Middle frontal gyrus (tissue), 1 donor: Measurements from ENCODE around the gene NIPAL3.
"Not testable (repeated sequence)": the region's sequence is repeated elsewhere in the genome, so short reads cannot be mapped to it uniquely, and the experiment has no call there.

Experiments
- DNase-seq: peaks from one replicate; pipeline ENCODE4 v3.0.0-alpha.2; 2015; ENCODE audit warnings: low spot score; ENCODE audit errors: extremely low spot score

NIPAL3 gene

GRCh38 chr1:24421502-24421901 lies 5.9 kb downstream of the NIPAL3 start:
- no peak for DNase-seq

GRCh38 chr1:24424207-24424606 lies 8.6 kb downstream of the NIPAL3 start:
- no peak for DNase-seq

GRCh38 chr1:24424990-24425389 lies 9.4 kb downstream of the NIPAL3 start:
- no peak for DNase-seq

DNA sequence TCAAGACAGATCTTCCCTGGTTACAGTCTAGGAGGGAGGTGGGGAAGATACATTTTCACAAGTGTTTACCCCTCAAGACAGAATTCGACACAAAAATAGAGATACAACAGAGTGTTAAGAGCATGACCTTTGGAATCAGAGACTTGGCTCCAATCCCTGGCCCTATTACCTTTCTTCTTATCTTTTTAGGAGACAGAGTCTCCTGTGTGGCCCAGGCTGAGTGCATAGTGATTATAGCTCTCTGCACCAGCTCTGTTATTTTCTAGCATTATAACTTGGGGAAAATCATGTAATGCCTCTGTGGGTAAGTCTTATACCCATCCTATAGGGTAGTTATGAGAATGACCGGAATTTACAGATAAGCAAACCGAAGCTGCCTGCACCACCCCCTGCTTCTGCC lies 9.8 kb downstream of the NIPAL3 start:
- no peak for DNase-seq

GRCh38 chr1:24425922-24426321 lies 10.3 kb downstream of the NIPAL3 start:
- no peak for DNase-seq

DNA sequence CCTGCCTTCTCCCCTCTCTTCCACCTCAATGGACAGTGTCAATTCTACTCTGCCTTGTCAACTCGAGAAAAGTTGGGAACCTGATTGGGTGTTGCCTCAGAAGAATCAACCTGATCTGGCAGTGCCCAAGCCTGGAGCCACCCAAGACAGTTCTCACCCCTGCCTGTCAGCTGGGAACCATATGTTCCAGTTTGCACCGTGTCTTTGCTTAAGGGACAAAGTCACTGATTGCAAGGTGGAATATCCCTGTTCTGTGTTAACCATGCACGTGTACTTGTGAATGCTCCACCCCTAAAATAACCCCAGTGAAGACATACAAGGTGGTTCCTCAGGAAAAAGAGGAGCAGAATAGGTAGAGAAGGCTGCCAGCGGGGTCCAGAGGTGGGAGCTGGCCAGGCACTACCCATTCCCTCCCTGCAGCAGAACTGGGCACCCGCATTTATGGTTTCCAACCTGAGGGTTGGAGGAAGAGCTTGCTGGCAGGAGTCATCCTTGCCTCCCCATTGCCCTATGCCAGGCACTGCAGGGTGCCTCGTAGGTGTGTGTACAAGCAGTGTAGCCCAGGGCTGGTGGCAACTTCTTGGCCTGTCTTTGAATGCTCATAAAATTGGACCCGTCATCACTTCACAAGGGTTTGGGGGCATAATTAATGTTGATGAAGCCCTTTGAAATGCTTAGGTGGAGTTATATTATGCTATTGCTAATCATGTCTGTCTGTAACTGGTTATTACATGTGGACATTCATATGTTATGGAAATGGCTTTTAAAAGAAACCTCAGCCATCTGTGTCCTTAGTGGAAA lies 11.3 kb downstream of the NIPAL3 start:
- no peak for DNase-seq

- no peak for DNase-seq
Observed at GRCh38 chr1:24427545-24427862, 11.9 kb downstream of the NIPAL3 start.

GRCh38 chr1:24435782-24436365 lies 20.3 kb downstream of the NIPAL3 start:
- DNase-seq, result no peak

GRCh38 chr1:24437631-24438396 lies 22.2 kb downstream of the NIPAL3 start:
- DNase-seq, result no peak

- no peak for DNase-seq
Observed at GRCh38 chr1:24438423-24438901, 22.9 kb downstream of the NIPAL3 start.

DNA sequence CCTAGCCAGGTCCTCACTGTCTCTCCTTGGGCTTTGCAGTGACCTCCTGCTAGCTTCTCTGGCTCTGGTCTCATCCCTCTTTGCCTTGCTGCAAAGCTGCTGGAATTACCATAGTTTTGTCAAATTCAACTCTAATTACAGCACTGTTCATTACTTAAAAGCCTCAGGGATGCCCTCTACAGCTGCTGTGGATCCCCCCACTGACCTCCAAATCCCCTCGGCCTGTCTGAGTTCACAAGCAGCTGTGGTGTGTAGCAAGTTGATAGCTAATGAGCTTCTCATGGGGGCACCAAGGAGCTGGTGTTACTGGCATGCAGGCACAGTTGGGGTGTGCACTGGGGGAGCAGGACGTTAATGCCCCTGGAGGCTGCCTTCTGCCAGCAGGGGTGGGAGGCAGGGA lies 24.8 kb downstream of the NIPAL3 start:
- no peak for DNase-seq

- no peak for DNase-seq
Observed at GRCh38 chr1:24441480-24441879, 25.9 kb downstream of the NIPAL3 start.

DNA sequence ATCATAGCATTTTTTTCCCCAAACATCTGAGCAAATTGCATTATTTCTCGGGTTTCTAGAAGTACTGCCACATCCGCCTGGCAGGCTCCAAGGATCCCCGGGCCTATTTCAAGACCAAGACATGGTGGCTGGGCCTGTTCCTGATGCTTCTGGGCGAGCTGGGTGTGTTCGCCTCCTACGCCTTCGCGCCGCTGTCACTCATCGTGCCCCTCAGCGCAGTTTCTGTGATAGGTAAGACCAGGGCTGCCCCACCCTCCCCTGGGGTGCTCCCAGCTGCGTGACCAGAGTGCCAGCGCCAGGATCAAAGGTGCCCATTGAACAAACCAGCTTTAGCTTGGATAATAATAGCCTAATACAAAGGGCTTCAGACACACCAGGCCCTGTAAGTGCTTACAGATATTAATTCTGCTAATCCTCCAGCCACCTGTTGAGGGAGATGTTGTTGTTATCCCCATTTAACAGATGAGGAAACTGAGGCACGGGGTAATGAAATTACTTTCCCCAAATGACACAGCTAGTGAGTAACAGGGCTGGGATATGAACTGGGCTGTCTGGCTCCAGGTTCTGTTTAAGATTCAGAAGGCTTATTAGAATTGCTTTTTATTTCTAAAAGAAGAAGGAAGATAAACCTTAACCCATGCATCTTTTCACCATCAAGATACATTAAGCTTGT lies 26.5 kb downstream of the NIPAL3 start:
- DNase-seq, result no peak

GRCh38 chr1:24442764-24443163 lies 27.2 kb downstream of the NIPAL3 start:
- DNase-seq, result no peak

DNA sequence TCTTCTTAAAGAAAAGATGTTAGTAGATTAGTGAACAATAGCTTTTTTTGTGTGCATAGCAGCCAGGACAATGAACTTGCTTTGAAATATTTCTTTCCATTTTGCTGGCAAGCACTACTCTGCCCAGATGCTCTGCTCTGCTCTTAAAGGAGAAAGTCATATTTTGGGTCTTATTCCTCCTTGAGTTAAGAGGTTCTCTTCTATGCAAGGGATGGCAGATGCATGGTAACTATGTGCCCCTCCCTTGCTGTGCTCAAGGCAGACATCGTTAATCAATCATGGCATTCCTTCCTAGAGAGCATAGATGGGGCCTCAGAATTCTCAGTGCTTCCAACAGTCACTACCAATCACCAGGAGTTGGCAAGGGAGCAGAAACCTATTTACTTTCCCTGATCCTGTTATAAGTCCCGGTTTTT lies 27.6 kb downstream of the NIPAL3 start:
- no peak for DNase-seq

DNA sequence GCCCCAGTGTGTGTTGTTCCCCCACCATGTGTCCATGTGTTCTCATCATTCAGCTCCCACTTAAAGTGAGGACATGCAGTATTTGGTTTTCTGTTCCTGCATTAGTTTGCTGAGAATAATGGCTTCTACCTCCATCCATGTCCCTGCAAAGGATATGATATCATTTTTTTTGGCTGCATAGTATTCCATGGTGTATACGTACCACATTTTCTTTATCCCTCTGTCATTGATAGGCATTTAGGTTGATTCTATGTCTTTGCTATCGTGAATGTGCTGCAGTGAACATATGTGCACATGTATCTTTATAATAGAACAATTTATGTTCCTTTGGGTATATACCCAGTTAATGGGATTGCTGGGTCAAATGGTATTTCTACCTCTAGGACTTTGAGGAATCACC lies 30.8 kb downstream of the NIPAL3 start:
- DNase-seq, result not testable (repeated sequence)

DNA sequence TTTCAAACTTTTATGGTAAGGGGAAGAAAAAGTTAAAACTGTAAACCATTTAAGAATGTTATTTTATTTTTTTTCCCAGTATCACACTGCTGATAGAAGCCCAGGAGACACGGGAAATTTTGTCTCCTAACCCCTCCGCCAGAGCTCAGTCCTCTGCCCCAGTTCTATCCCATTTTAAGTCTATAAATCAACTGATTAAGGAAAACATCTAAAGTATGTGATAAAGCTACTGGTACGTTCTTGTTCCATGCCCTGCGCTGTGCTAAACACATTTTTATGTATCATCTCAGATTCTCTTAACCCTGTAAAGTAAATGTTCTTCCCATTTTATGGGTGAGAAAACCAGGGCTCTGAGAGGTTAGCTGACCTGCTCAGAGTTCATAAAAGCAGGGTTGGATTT lies 34.7 kb downstream of the NIPAL3 start:
- DNase-seq, result no peak

- no peak for DNase-seq
Observed at GRCh38 chr1:24450857-24451397, 35.3 kb downstream of the NIPAL3 start.

- DNase-seq, result no peak
Observed at GRCh38 chr1:24451746-24452145, 36.1 kb downstream of the NIPAL3 start.

DNA sequence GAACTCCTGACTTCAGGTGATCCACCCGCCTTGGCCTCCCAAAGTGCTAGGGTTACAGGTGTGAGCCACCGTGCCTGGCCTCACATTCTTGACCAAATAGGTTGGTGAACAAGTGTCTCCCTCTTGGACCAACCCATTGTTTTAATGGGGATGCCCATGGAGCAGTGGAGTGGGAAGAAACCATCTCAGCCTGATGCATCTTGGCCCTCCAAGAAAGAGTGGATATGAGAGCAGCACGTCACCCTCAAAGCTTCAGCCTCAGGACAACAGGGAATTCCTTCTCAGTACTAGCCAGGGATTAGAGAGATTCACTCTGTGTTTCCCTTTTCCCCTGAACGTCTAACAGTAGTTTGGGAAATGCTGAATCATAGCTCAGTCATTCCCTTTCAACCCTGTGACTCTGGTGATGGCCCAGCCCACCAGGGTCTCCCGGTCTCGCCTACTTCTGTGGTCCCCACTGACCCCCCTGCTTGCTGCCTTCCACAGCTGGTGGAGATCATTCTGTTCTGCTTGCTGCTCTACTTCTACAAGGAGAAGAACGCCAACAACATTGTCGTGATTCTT lies 37.4 kb downstream of the NIPAL3 start:
- no peak for DNase-seq

DNA sequence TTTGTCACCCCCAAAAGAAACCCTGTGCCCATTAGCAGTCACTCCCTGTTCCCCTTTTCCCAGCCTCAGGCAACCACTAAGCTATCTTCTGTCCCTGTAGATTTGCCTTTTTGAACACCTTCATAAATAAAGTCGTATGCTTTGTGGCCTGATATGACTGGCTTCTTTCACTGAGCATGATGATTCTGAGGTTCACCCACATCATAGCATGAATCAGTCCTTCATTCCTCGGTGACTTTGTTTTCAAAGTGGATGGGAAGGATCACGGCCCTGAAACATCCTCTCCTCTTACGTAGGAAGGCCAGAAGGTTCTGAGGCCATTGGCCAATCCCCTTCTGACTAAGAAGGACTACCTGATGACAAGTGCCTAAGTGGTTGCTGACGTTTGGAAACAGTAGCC lies 39.1 kb downstream of the NIPAL3 start:
- no peak for DNase-seq
